Hepatocyte (in vitro differentiated cells): ENCODE measurements around the gene APOM.

Experiments
- CTCF ChIP-seq: fragments of 200-600 bp; sonication (generic); IDR thresholded peaks from 2 replicates; pipeline ENCODE4 v1.5.1; 2016; ENCODE audit warnings: antibody characterized with exemption, mild to moderate bottlenecking; ENCODE audit not compliant: poor library complexity
- EZH2 ChIP-seq: fragments of 200-600 bp; sonication (generic); IDR thresholded peaks from 2 replicates; pipeline ENCODE4 v1.6.1; 2016; ENCODE audit warnings: antibody characterized with exemption, mild to moderate bottlenecking, borderline replicate concordance
- EZH2phosphoT487 ChIP-seq: fragments of 200-600 bp; sonication (generic); IDR thresholded peaks from one replicate; pipeline ENCODE4 v1.6.1; 2018; ENCODE audit warnings: antibody characterized with exemption, mild to moderate bottlenecking, low read depth, moderate library complexity; ENCODE audit not compliant: unreplicated experiment, severe bottlenecking

- TF ChIP-seq CTCF (no peak), EZH2 (no peak), EZH2phosphoT487 (no peak)
These were observed 34.3 kb upstream of the APOM start for GRCh38 chr6:31621320-31621939.
